ENCODE measurements around the gene OLFM2.

Gene OLFM2

DNA sequence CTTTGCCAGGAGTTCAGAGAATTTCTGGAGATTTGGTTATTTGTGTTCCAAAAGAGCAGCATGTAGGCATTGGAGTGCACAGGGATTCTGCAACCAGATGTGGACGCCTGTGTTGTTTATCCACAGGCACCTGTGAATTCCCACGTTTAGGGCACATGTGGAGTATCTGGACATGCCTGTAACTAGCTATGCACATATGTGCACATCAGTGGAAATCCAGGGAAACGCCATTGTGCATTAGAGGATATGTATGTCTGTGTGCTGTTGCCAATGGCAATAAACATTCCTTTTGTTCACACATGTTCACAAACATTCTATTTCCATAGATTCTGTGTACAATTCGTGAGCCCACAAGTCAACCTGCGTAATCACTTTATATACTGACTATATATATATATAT, 34.7 kb downstream of the OLFM2 start:
- H4K20me1 ChIP-seq (ENCODE audit: insufficient read depth, low read length, poor library complexity, severe bottlenecking): no peaks in the 10 kb centered on the region
- no peaks in the 10 kb centered on the region for H3K36me3 ChIP-seq (ENCODE audit: insufficient read depth, low read length)
- H3K9me2 ChIP-seq (replicated peaks; ENCODE audit: low read depth, low read length): no peaks in the 10 kb centered on the region
- no peak overlapping the region for H3K4me3 ChIP-seq (ENCODE audit: low read length, poor library complexity, severe bottlenecking)
- no peaks in the 10 kb centered on the region for H3K4me1 ChIP-seq (ENCODE audit: insufficient read depth, low read length, poor library complexity, severe bottlenecking)
- H2AFZ ChIP-seq (ENCODE audit: low read length): no peak overlapping the region
- H3K9me3 ChIP-seq (ENCODE audit: insufficient read depth, low read depth, low read length): no peaks in the 10 kb centered on the region
- no peaks in the 10 kb centered on the region for H3K79me2 ChIP-seq (ENCODE audit: insufficient read depth, low read length)
- no peaks in the 10 kb centered on the region for H3K27me3 ChIP-seq (ENCODE audit: insufficient read depth, low read length, poor library complexity, severe bottlenecking)
- TF ChIP-seq, protein P1, sequence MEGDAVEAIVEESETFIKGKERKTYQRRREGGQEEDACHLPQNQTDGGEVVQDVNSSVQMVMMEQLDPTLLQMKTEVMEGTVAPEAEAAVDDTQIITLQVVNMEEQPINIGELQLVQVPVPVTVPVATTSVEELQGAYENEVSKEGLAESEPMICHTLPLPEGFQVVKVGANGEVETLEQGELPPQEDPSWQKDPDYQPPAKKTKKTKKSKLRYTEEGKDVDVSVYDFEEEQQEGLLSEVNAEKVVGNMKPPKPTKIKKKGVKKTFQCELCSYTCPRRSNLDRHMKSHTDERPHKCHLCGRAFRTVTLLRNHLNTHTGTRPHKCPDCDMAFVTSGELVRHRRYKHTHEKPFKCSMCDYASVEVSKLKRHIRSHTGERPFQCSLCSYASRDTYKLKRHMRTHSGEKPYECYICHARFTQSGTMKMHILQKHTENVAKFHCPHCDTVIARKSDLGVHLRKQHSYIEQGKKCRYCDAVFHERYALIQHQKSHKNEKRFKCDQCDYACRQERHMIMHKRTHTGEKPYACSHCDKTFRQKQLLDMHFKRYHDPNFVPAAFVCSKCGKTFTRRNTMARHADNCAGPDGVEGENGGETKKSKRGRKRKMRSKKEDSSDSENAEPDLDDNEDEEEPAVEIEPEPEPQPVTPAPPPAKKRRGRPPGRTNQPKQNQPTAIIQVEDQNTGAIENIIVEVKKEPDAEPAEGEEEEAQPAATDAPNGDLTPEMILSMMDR (conservative IDR thresholded peaks at IDR 0.05; ENCODE audit: low read length): no peak
- TF ChIP-seq EZH2phosphoT487 (IDR thresholded peaks at IDR 0.05; ENCODE audit: borderline replicate concordance): no peak
- H3K9ac ChIP-seq (ENCODE audit: low read depth, low read length, poor library complexity, severe bottlenecking): no peak overlapping the region
- H3K4me2 ChIP-seq (ENCODE audit: low read depth, low read length, poor library complexity, severe bottlenecking): no peak overlapping the region
- no peaks in the 10 kb centered on the region for H3F3A ChIP-seq (ENCODE audit: low read depth)

DNA sequence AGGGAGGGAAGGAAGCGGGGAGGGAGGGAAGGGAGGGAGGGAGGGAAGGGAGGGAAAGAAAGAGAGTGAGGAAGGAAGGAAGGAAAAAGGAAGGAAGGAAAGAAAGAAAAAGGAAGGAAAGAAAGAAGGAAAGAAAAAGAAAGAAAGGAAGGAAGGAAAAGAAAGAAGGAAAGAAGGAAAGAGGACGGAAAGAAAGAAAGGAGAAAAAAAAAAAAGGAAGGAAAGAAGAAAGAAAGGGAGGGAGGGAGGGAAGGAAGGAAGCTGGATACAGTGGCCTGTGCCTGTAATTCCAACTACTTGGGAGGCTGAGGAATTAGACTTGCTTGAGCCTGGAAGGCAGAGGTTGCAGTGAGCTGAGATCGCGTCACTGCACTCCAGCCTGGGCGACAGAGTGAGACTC, 35.3 kb downstream of the OLFM2 start:
- H3K9me2 ChIP-seq (replicated peaks; ENCODE audit: low read depth, low read length): no peaks in the 10 kb centered on the region
- no peak overlapping the region for H3K4me3 ChIP-seq (ENCODE audit: low read length, poor library complexity, severe bottlenecking)
- H3K36me3 ChIP-seq (ENCODE audit: insufficient read depth, low read length): no peaks in the 10 kb centered on the region
- no peak overlapping the region for H3K4me2 ChIP-seq (ENCODE audit: low read depth, low read length, poor library complexity, severe bottlenecking)
- H3K9me3 ChIP-seq (ENCODE audit: insufficient read depth, low read depth, low read length): no peaks in the 10 kb centered on the region
- H2AFZ ChIP-seq (ENCODE audit: low read length): no peak overlapping the region
- H3F3A ChIP-seq (ENCODE audit: low read depth): no peaks in the 10 kb centered on the region
- no peaks in the 10 kb centered on the region for H3K27me3 ChIP-seq (ENCODE audit: insufficient read depth, low read length, poor library complexity, severe bottlenecking)
- no peaks in the 10 kb centered on the region for H3K79me2 ChIP-seq (ENCODE audit: insufficient read depth, low read length)
- H3K9ac ChIP-seq (ENCODE audit: low read depth, low read length, poor library complexity, severe bottlenecking): no peak overlapping the region
- no peaks in the 10 kb centered on the region for H4K20me1 ChIP-seq (ENCODE audit: insufficient read depth, low read length, poor library complexity, severe bottlenecking)
- no peak for TF ChIP-seq EZH2phosphoT487 (IDR thresholded peaks at IDR 0.05; ENCODE audit: borderline replicate concordance)
- TF ChIP-seq, protein P1 (conservative IDR thresholded peaks at IDR 0.05; ENCODE audit: low read length): no peak
- H3K4me1 ChIP-seq (ENCODE audit: insufficient read depth, low read length, poor library complexity, severe bottlenecking): no peaks in the 10 kb centered on the region

DNA sequence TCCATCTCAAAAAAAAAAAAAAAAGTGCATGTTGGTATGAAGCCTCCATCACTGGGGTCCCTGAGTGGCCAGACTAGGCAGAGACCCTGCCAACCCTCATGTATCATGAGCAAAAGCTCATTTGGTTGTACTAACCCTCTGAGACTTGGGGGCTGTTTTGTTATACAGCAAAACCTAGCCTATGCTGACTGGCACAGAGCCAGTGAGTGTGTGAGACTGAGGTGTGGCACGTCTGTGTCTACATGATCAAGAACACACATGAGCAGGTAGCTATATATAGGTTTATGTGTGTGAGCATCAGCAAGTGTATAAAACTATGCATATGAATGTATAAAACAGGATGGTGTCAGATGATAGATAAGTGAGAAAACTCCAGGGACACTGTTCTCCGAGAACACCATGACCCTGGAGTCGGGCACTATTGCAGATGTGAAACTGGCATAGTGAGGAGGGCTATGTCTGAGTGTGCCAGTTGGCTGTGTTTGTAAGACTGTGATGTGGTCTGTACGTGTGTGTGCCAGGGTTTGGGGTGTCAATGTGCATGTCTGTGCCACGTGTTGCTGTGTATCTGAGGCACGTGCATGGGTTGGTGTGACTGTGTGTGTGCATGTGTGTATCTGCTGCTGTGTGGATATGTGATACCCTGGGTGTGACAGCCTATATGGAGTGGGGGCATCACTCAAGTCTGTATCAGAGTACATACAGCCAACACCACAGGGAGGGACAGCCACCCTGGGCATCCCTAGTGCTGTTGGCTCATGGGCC, 44.5 kb downstream of the OLFM2 start:
- Histone ChIP-seq H3K9me2 (replicated peaks; ENCODE audit: low read depth, low read length) (no peaks in the 10 kb centered on the region), H3K4me3 (ENCODE audit: low read length, poor library complexity, severe bottlenecking) (no peak overlapping the region), H3K9me3 (ENCODE audit: insufficient read depth, low read depth, low read length) (no peaks in the 10 kb centered on the region), H3K79me2 (ENCODE audit: insufficient read depth, low read length) (no peaks in the 10 kb centered on the region), H3K36me3 (ENCODE audit: insufficient read depth, low read length) (no peaks in the 10 kb centered on the region), H2AFZ (ENCODE audit: low read length) (no peak overlapping the region), H3K4me1 (ENCODE audit: insufficient read depth, low read length, poor library complexity, severe bottlenecking) (no peaks in the 10 kb centered on the region), H3K27me3 (ENCODE audit: insufficient read depth, low read length, poor library complexity, severe bottlenecking) (no peaks in the 10 kb centered on the region), H3K9ac (ENCODE audit: low read depth, low read length, poor library complexity, severe bottlenecking) (no peak overlapping the region), H4K20me1 (ENCODE audit: insufficient read depth, low read length, poor library complexity, severe bottlenecking) (no peaks in the 10 kb centered on the region), H3F3A (ENCODE audit: low read depth) (no peaks in the 10 kb centered on the region), H3K4me2 (ENCODE audit: low read depth, low read length, poor library complexity, severe bottlenecking) (no peak overlapping the region)
- TF ChIP-seq, protein P1 (conservative IDR thresholded peaks at IDR 0.05; ENCODE audit: low read length): no peak
- TF ChIP-seq EZH2phosphoT487 (IDR thresholded peaks at IDR 0.05; ENCODE audit: borderline replicate concordance): no peak

All from Loucy (cell line).